SK-N-SH (cell line): Measurements from ENCODE around the gene AGR3.

Experiments used
- CTCF ChIP-seq: fragments of 200-600 bp; sonication (generic); IDR thresholded peaks from 2 replicates; pipeline ENCODE4 v1.6.1; 2017; ENCODE audit warnings: antibody characterized with exemption, mild to moderate bottlenecking, moderate library complexity
- EP300 ChIP-seq, 2 experiments: IDR thresholded peaks; 2 replicates each; pipeline versions ENCODE4 v1.4.0 to v1.6.1; 2012; ENCODE audit warnings: borderline replicate concordance in 1 of 2, low read depth in 1 of 2, low read length in 1 of 2
- EZH2phosphoT487 ChIP-seq: fragments of 200-600 bp; sonication (generic); IDR thresholded peaks from 2 replicates; pipeline ENCODE4 v1.6.1; 2017; ENCODE audit warnings: low read depth, mixed run types, mild to moderate bottlenecking, antibody characterized with exemption, moderate library complexity, borderline replicate concordance
- FOXM1 ChIP-seq: IDR thresholded peaks from 2 replicates; pipeline ENCODE4 v1.4.0; 2012; ENCODE audit warnings: low read depth, mild to moderate bottlenecking
- JUND ChIP-seq: IDR thresholded peaks from 2 replicates; pipeline ENCODE4 v1.4.0; 2012
- MAX ChIP-seq: IDR thresholded peaks from 2 replicates; pipeline ENCODE4 v1.4.0; 2012; ENCODE audit warnings: low read depth
- MXI1 ChIP-seq: IDR thresholded peaks from 2 replicates; pipeline ENCODE4 v1.6.1; 2012; ENCODE audit warnings: mild to moderate bottlenecking, low read depth, low read length, improper control_type of control experiment
- NRF1 ChIP-seq: IDR thresholded peaks from 2 replicates; pipeline ENCODE4 v1.6.1; 2012; ENCODE audit warnings: low read depth, mild to moderate bottlenecking, low read length
- POLR2AphosphoS5 ChIP-seq: IDR thresholded peaks from 2 replicates; pipeline ENCODE4 v1.6.1; 2012; ENCODE audit warnings: low read depth, low read length
- REST ChIP-seq: IDR thresholded peaks from 2 replicates; pipeline ENCODE4 v1.6.1; 2012; ENCODE audit warnings: mild to moderate bottlenecking, low read depth, low read length, moderate library complexity
- SMC3 ChIP-seq: IDR thresholded peaks from 2 replicates; pipeline ENCODE4 v1.6.1; 2012; ENCODE audit warnings: low read depth, low read length, improper control_type of control experiment
- TAF1 ChIP-seq: IDR thresholded peaks from 2 replicates; pipeline ENCODE4 v1.6.1; 2012; ENCODE audit warnings: low read depth, mild to moderate bottlenecking, low read length, moderate library complexity, borderline replicate concordance
- YY1 ChIP-seq: IDR thresholded peaks from 2 replicates; pipeline ENCODE4 v1.4.0; 2012; ENCODE audit warnings: low read depth, mild to moderate bottlenecking

GRCh38 chr7:16880554-16880953 is 1.2 kb downstream of the AGR3 start:
- TF ChIP-seq POLR2AphosphoS5 (no peak), JUND (no peak), YY1 (no peak), CTCF (no peak), TAF1 (no peak), EP300 (IDR thresholded peaks at IDR 0.05; ENCODE audit: borderline replicate concordance in 1 of 2, low read depth in 1 of 2, low read length in 1 of 2) (no peak), NRF1 (no peak), MXI1 (no peak), REST (no peak), SMC3 (no peak), EZH2phosphoT487 (no peak), MAX (no peak), FOXM1 (no peak)
